ENCODE results near the gene AMACR.

- TF ChIP-seq CTCF (IDR thresholded peaks at IDR 0.05) (no peak), SIN3A (IDR thresholded peaks at IDR 0.05; ENCODE audit: borderline replicate concordance, insufficient read depth, low read depth, low read length) (no peak), REST (IDR thresholded peaks at IDR 0.05; ENCODE audit: insufficient read depth in 1 of 2, low read depth in 2 of 2, low read length in 1 of 2) (no peak), POLR2AphosphoS5 (IDR thresholded peaks at IDR 0.05; ENCODE audit: low read depth, low read length) (no peak), TCF7L2 (IDR thresholded peaks at IDR 0.05; ENCODE audit: low read depth, low read length) (no peak)
Measured at GRCh38 chr5:33978306-33978705, 29.5 kb downstream of the AMACR start.

All from Panc1 (cell line).